ENCODE data around the gene RECQL5. TPM values are rescaled to one million over a fixed set of nuclear protein-coding genes. Genes with fewer than 3 reads are reported as not detected.

The RECQL5 gene
- polyA plus RNA-seq, 1 of the 3 experiments (the other 2 are of a cell fraction) = 25.3 TPM

DNA sequence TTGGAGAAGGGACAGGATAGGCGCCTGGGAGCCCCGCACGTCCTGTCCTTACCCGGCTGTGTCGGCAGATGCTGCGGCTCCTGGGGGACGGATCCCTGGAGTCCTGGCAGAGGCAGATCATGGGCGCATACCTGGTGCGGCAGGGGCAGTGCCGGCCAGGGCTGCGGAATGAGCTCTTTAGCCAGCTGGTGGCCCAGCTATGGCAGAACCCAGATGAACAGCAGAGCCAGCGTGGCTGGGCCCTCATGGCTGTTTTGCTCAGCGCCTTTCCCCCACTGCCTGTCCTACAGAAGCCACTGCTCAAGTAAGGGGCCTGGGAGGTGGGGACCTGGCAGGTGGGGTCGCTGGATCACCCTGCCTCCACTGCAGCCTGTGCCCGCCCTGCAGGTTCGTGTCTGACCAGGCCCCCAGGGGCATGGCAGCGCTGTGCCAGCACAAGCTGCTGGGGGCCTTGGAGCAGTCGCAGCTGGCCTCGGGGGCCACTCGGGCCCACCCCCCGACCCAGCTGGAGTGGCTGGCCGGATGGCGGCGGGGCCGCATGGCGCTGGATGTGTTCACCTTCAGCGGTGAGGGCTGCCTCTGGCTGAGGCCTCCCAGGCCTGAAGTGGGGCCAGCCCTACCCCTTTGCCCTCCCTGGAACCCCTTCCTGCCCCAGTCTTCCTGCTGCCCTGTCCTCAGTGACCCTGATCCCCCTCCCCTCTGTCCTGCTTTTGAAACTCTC is 53.9 kb downstream of the RECQL5 start:
- CTCF ChIA-PET = interaction anchor here (1.3 to 37.9 kb wide), 8 partner anchors 7 to 136 kb away, joined by 4 to 1189 read pairs (median 18); partner anchors contain the start of gene SMIM5
- WGBS (ENCODE audit: low lambda C conversion rate) = 85% methylated on average over 12 of the region's 27 CpGs
- Histone ChIP-seq H3K36me3 (replicated peaks in 1 of 2; ENCODE audit: control insufficient read depth in 1 of 2, insufficient read depth in 2 of 2, low read length in 1 of 2) (no peaks in the 10 kb centered on the region), H3K79me2 (ENCODE audit: insufficient read depth) (no peaks in the 10 kb centered on the region), H3K9me3 (no peaks in the 10 kb centered on the region), H3K27me3 (ENCODE audit: insufficient read depth) (no peaks in the 10 kb centered on the region), H4K20me1 (ENCODE audit: insufficient read depth) (no peaks in the 10 kb centered on the region), H3K4me3 (ENCODE audit: low read depth in 2 of 2, low read length in 1 of 2) (no peak overlapping the region), H3K9me2 (no peaks in the 10 kb centered on the region), H2AFZ (ENCODE audit: low read depth) (no peak overlapping the region), H3K4me1 (ENCODE audit: control insufficient read depth in 1 of 2, insufficient read depth in 2 of 2, low read depth in 1 of 2, low read length in 1 of 2) (no peaks in the 10 kb centered on the region), H3K4me2 (no peak overlapping the region), H3F3A (replicated peaks; ENCODE audit: insufficient read depth) (no peaks in the 10 kb centered on the region), H3K27ac (ENCODE audit: low read depth in 2 of 2, low read length in 1 of 2) (no peak overlapping the region), H3K9ac (no peak overlapping the region)
- TF ChIP-seq EZH2phosphoT487 (IDR thresholded peaks at IDR 0.05; ENCODE audit: borderline replicate concordance, low read depth) (no peak), JUND (IDR thresholded peaks at IDR 0.05) (no peak), SMC3 (IDR thresholded peaks at IDR 0.05; ENCODE audit: low read depth, low read length) (no peak), PBX3 (IDR thresholded peaks at IDR 0.05) (no peak), SIN3A (IDR thresholded peaks at IDR 0.05; ENCODE audit: borderline replicate concordance, low read depth, low read length) (no peak), POLR2AphosphoS5 (IDR thresholded peaks at IDR 0.05; ENCODE audit: low read depth, low read length) (no peak), YY1 (IDR thresholded peaks at IDR 0.05; ENCODE audit: low read depth) (no peak), EP300 (IDR thresholded peaks at IDR 0.05; ENCODE audit: borderline replicate concordance in 1 of 2, low read depth in 1 of 2, low read length in 1 of 2) (no peak), RXRA (IDR thresholded peaks at IDR 0.05; ENCODE audit: borderline replicate concordance, low read depth) (no peak), TCF12 (IDR thresholded peaks at IDR 0.05) (no peak), ELF1 (IDR thresholded peaks at IDR 0.05) (no peak), IRF3 (IDR thresholded peaks at IDR 0.05; ENCODE audit: low read depth, low read length) (no peak), GATA2 (CRISPR knock-in tag; IDR thresholded peaks at IDR 0.05) (no peak), NRF1 (IDR thresholded peaks at IDR 0.05; ENCODE audit: low read depth, low read length) (no peak), ZBTB33 (IDR thresholded peaks at IDR 0.05; ENCODE audit: borderline replicate concordance, low read depth) (no peak)
- TF ChIP-seq, protein P1, sequence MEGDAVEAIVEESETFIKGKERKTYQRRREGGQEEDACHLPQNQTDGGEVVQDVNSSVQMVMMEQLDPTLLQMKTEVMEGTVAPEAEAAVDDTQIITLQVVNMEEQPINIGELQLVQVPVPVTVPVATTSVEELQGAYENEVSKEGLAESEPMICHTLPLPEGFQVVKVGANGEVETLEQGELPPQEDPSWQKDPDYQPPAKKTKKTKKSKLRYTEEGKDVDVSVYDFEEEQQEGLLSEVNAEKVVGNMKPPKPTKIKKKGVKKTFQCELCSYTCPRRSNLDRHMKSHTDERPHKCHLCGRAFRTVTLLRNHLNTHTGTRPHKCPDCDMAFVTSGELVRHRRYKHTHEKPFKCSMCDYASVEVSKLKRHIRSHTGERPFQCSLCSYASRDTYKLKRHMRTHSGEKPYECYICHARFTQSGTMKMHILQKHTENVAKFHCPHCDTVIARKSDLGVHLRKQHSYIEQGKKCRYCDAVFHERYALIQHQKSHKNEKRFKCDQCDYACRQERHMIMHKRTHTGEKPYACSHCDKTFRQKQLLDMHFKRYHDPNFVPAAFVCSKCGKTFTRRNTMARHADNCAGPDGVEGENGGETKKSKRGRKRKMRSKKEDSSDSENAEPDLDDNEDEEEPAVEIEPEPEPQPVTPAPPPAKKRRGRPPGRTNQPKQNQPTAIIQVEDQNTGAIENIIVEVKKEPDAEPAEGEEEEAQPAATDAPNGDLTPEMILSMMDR (IDR thresholded peaks at IDR 0.05) = no peak
- POLR2A ChIA-PET = interaction anchor here (0.9 kb wide), 1 partner anchor 23 kb away, joined by 3 read pairs; no protein-coding TSS in a partner anchor
- no peak for DNase-seq
